Mesothelial cell of epicardium (in vitro differentiated cells): Measurements from ENCODE around the gene SLC6A18. TPM values are rescaled to one million over a fixed set of nuclear protein-coding genes. Genes with fewer than 3 reads are reported as not detected.

ENCODE experiments used
- DNase-seq, 2 experiments: peaks; one replicate each; pipeline ENCODE4 v3.0.0; 2021; ENCODE audit warnings: low spot score in 2 of 2; ENCODE audit not compliant: unreplicated experiment in 2 of 2
- H3K27ac Mint-ChIP-seq: 2 replicates; pipeline ENCODE4 v1.8.0; 2021; ENCODE audit warnings: mixed read lengths
- H3K27me3 Mint-ChIP-seq: 2 replicates; pipeline ENCODE4 v1.8.0; 2021; ENCODE audit warnings: low read depth, mixed read lengths
- H3K36me3 Mint-ChIP-seq: 2 replicates; pipeline ENCODE4 v1.8.0; 2021; ENCODE audit warnings: mixed read lengths
- H3K4me1 Mint-ChIP-seq: 2 replicates; pipeline ENCODE4 v1.8.0; 2021; ENCODE audit warnings: mixed read lengths
- H3K4me3 Mint-ChIP-seq: 2 replicates; pipeline ENCODE4 v1.8.0; 2021; ENCODE audit warnings: mild to moderate bottlenecking, moderate library complexity, mixed read lengths
- H3K9me3 Mint-ChIP-seq: 2 replicates; pipeline ENCODE4 v1.8.0; 2021; ENCODE audit warnings: mixed read lengths
- total RNA-seq: library from RNA; stranded (reverse); gene quantifications from 3 replicates; pipeline ENCODE4 v1.2.1, GENCODE V29; 2021
- TF ChIP-seq, protein P1 (sequence below): fragments of 200-600 bp; sonication (generic); IDR thresholded peaks from one replicate; pipeline ENCODE4 v1.5.0; 2021; ENCODE audit warnings: antibody characterized with exemption; ENCODE audit not compliant: unreplicated experiment

The SLC6A18 gene
- total RNA-seq, 1 donor from 2014 or later, result not detected

DNA sequence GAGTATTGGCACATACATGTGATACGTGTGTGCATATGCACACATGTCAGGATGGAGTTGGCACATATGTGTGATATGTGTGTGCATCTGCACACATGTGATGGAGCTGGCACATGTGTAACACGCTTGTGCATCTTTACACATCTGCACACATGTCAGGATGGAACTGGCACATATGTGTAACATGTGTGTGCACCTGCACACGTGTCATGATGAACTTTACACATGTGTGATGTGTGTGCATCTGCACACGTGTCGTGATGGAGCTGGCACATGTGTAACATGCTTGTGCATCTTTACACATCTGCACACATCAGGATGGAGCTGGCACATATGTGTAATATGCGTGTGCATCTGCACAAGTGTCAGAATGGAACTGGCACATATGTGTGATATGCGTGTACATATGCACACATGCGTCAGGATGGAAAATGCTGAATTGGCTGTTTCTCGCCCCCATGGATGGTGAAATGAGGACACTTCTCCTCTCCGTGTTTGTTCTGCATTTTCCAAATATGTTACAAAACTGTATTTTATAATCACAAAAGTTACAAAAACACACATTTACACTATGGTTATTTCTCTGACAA lies 40.0 kb upstream of the SLC6A18 start:
- Mint-ChIP-seq H3K4me1 (no peaks in the 10 kb centered on the region), H3K4me3 (no peak overlapping the region), H3K27ac (no peak overlapping the region), H3K27me3 (peaks cover 15% of the 10 kb centered on the region), H3K9me3 (no peaks in the 10 kb centered on the region), H3K36me3 (no peaks in the 10 kb centered on the region)
- TF ChIP-seq, protein P1, sequence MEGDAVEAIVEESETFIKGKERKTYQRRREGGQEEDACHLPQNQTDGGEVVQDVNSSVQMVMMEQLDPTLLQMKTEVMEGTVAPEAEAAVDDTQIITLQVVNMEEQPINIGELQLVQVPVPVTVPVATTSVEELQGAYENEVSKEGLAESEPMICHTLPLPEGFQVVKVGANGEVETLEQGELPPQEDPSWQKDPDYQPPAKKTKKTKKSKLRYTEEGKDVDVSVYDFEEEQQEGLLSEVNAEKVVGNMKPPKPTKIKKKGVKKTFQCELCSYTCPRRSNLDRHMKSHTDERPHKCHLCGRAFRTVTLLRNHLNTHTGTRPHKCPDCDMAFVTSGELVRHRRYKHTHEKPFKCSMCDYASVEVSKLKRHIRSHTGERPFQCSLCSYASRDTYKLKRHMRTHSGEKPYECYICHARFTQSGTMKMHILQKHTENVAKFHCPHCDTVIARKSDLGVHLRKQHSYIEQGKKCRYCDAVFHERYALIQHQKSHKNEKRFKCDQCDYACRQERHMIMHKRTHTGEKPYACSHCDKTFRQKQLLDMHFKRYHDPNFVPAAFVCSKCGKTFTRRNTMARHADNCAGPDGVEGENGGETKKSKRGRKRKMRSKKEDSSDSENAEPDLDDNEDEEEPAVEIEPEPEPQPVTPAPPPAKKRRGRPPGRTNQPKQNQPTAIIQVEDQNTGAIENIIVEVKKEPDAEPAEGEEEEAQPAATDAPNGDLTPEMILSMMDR, result no peak
- DNase-seq, result no peak

DNA sequence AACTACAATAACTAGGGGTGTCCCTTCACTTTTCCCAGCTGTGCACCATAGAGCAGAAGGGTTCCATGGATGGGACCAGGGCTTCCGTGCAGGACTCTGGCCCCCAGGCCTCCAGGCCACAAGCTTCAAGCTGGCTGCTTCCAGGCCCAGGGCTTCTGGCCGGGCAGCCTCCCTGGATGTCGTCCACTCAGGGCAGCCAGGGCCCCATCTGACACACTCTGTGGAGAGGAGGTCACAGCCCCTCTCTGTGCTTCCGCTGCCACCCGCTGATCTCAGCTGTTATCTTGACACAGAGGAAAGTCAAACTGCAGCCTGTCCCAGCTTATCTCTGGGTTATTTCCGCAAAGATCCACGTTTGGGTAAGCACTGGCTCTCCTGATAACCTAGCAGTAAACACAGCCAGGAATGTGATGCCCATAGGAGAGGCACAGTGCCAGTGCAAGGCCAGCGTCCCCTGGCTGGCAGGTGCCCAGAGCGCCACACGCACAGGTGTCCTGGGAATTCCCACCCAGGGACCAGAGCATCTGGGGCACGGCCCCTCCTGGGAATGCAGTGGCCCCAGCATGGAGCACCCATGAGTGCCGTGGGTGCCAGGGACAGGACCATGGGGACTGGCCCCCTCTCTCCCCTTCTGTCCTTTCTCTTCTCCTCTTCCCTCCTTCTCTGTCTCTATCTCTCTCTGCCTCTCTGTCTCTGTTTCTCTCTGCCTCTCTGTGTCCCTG lies 39.4 kb upstream of the SLC6A18 start:
- H3K9me3 Mint-ChIP-seq, result no peaks in the 10 kb centered on the region
- H3K4me1 Mint-ChIP-seq, result peaks cover 3% of the 10 kb centered on the region
- TF ChIP-seq, protein P1, result no peak
- H3K4me3 Mint-ChIP-seq, result no peak overlapping the region
- H3K36me3 Mint-ChIP-seq, result no peaks in the 10 kb centered on the region
- H3K27me3 Mint-ChIP-seq, result peaks cover 21% of the 10 kb centered on the region
- DNase-seq, result no peak
- H3K27ac Mint-ChIP-seq, result no peak overlapping the region

DNA sequence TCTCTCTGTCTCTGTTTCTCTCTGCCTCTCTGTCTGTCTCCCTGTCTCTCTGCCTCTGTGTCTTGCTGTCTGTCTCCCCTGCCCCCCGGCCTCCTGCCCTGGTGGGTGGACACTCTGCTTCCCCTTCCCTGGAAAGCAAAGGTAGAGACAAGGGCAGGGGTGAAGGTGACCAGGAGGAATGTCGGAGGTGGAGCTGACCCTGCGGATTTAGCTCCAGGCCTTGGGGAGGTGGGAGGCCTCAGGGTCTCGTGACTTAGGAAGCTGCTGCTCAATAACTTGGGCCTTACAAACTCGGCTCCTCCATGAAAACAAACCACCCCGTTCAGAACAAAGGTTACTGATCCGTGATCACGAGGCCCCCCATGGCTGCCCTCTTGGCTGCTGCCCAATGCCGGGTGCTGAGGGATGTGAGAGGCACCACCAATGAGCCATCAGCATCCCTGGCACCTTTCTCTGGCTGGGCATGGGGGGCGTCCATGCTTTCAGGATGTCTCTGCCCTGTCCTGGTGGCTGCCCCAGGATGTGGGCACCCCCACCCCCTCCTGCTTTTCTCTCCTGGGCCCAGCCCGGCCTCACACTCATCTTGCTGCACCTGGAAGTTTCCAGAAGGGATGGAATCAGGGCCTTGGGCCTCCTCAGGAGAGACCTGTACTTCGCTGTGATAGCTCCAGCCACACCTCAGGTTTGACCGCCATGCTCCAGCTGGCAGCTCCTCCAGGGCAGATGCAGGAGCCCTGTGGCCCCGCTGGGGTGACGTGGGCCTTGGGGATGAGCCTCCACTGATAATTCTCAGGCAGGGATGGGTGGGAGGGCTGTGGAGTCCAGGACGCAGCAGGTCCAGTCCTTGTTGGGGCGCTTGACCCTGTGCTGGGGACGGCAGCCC lies 38.6 kb upstream of the SLC6A18 start:
- Mint-ChIP-seq H3K27ac (no peak overlapping the region), H3K4me3 (no peak overlapping the region), H3K9me3 (no peaks in the 10 kb centered on the region), H3K27me3 (peaks cover 24% of the 10 kb centered on the region), H3K36me3 (no peaks in the 10 kb centered on the region), H3K4me1 (peaks cover 5% of the 10 kb centered on the region)
- TF ChIP-seq, protein P1, result no peak
- no peak for DNase-seq

DNA sequence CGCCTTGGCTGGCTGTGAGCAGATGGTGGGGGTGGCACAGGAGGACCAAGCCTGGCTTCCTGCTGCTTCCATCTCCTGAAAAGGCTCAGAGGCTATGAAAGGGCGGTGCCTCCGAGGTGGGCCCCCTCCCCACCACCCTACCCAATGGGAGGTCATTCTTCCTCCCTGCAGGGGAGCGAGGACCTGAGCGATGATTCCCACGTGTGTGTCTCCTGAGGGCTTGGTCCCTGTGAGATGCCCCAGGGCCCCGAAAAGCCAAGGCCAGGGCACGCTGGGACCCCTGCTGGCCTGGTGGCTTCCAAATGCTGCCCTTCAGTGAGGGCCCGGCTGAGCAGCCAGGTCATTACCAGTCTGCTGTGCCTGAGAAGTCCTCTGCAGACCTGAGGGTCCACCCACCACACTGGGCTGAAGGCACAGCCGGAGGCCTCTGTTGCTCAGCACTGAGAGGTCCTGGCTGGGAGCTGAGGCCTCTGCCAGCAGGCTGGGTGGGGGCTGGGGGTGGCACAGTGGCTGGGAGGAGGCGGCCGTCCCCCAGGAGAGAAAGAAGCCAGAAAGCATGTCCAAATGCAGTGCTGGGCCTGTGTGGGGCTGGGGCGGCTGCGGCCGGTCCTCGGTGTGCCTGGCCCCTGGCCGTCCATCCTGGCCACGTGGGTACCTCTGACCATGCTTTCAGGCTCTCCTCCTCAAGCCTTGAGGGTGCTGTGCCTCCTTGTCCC lies 37.8 kb upstream of the SLC6A18 start:
- Mint-ChIP-seq H3K36me3 (no peaks in the 10 kb centered on the region), H3K27ac (no peak overlapping the region), H3K4me3 (no peak overlapping the region), H3K9me3 (no peaks in the 10 kb centered on the region), H3K27me3 (peaks cover 27% of the 10 kb centered on the region), H3K4me1 (peaks cover 5% of the 10 kb centered on the region)
- TF ChIP-seq, protein P1, result no peak
- no peak for DNase-seq

DNA sequence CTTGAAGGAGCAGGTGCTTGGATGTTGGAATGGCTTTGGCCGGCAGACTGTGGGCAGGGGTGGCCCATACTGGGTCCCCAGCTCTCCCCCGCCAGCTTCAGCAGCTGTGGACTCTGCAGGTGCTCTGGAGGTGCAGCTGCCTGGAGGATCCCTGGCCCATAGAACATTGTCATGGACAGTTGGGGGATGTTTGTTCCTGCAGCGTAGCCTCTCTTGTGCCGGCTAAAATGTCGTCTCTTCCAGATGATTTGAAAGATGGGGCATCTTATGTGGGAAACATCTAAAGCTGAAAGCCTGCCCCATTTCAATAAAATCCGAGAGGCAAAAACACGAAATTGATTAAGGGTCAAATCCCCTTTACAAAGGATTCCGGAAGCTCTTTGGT lies 37.2 kb upstream of the SLC6A18 start:
- Mint-ChIP-seq H3K9me3 (no peaks in the 10 kb centered on the region), H3K27me3 (peaks cover 28% of the 10 kb centered on the region), H3K4me3 (no peak overlapping the region), H3K36me3 (no peaks in the 10 kb centered on the region), H3K4me1 (peaks cover 5% of the 10 kb centered on the region), H3K27ac (no peak overlapping the region)
- TF ChIP-seq, protein P1, result no peak
- DNase-seq, result no peak
